ENCODE results near the gene LRFN5.
"Not testable (repeated sequence)": the region's sequence is repeated elsewhere in the genome, so short reads cannot be mapped to it uniquely, and the experiment has no call there.

The LRFN5 gene

GRCh38 chr14:41636492-41637392 is 30.1 kb downstream of the LRFN5 start:
- no peak for DNase-seq (ENCODE audit: low read depth)

DNA sequence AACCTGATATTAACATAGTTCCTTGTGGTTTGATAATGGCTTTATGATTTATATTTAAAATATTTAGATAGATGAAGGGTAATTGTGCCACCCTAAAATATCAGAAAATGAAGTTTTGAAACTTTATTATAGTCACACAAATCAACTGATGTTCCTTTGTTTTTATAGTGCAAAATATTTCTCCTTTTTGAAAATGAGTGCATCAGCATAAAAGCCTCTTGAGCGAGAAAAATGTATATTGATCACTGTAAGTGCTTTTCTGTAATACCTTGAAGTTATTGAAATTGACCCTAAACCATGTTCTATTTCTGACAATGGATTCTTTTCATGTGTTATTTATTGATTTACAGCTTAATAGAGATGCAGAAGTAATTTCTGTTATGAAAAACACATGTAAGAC is 35.0 kb downstream of the LRFN5 start:
- no peak for DNase-seq (ENCODE audit: low read depth)

DNA sequence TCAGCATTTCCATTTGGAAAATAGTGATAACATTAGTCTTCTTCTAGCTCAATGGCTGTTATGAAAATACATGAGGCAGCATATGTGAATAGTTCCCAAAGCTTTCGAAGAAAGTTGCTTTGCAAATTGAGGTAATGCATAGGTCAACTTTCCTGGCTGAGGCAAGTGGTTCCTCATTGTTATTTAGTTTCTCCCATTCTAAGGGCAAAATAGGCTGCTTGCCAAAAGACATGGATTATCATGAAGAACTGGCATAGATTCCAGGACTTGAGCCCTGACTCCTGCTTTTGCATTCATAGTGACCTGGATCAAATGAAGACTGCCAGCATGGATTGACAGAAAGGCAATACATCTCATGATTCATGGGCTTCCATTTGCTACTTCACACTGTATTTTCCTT is 35.7 kb downstream of the LRFN5 start:
- DNase-seq (ENCODE audit: low read depth): no peak

- no peak for DNase-seq (ENCODE audit: low read depth)
Measured at GRCh38 chr14:41642789-41643188, 36.1 kb downstream of the LRFN5 start.

DNA sequence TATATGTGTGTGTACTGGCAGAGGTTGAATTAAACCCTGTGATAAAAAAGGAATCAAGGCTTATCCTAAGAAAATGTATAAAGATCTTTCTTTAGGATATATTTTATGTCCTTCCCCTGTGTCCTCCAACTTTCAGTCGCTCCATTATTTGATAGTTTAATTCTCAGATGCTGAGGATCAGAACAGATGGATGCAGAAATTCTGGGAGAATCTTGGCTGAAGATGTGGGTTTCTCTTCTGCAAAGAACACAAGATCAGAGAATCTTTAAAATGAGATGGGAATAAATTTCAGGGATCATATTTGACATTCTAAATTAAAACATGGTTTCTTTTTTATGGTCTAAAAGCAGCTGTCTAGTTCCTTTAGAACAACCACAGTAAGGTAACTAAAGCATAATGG is 37.9 kb downstream of the LRFN5 start:
- no peak for DNase-seq (ENCODE audit: low read depth)

DNA sequence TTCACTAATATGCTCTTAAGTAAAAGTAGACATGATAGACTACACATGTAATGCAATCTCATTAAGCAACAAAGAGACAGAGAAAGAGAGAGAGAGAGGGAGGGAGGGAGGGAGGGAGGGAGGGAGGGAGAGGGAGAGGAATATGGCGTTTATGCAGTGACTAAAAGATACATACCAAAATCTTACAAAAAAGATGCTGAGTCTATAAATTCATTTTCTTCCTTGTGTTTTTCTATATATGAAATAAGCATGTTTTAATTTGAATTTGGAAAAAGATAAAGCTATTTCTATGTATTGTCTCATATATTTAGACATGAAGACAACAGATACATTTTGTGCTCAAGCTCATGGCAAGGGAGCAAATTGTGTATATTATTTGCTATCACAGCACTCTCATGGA is 44.1 kb downstream of the LRFN5 start:
- no peak for DNase-seq (ENCODE audit: low read depth)

- no peak for DNase-seq (ENCODE audit: low read depth)
Measured at GRCh38 chr14:41654196-41654595, 47.5 kb downstream of the LRFN5 start.

GRCh38 chr14:41662780-41663472 is 56.2 kb downstream of the LRFN5 start:
- no peak for DNase-seq (ENCODE audit: low read depth)

- no peak for DNase-seq (ENCODE audit: low read depth)
Measured at GRCh38 chr14:41663473-41663850, 56.8 kb downstream of the LRFN5 start.

- DNase-seq (ENCODE audit: low read depth): no peak
Measured at GRCh38 chr14:41666301-41666700, 59.6 kb downstream of the LRFN5 start.

GRCh38 chr14:41668356-41668755 is 61.7 kb downstream of the LRFN5 start:
- no peak for DNase-seq (ENCODE audit: low read depth)

DNA sequence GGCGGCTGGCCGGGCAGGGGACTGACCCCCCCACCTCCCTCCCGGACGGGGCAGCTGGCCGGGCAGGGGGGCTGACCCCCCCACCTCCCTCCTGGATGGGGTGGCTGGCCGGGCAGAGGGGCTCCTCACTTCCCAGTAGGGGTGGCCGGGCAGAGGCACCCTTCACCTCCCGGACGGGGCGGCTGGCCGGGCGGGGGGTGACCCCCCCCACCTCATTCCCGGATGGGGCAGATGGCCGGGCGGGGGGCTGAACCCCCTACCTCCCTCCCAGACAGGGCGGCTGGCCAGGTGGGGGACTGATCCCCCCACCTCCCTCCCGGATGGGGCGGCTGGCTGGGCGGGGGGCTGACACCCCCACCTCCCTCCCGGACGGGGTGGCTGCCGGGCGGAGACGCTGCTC is 66.9 kb downstream of the LRFN5 start:
- not testable (repeated sequence) for DNase-seq (ENCODE audit: low read depth)

- not testable (repeated sequence) for DNase-seq (ENCODE audit: low read depth)
Measured at GRCh38 chr14:41674511-41674971, 67.9 kb downstream of the LRFN5 start.

DNA sequence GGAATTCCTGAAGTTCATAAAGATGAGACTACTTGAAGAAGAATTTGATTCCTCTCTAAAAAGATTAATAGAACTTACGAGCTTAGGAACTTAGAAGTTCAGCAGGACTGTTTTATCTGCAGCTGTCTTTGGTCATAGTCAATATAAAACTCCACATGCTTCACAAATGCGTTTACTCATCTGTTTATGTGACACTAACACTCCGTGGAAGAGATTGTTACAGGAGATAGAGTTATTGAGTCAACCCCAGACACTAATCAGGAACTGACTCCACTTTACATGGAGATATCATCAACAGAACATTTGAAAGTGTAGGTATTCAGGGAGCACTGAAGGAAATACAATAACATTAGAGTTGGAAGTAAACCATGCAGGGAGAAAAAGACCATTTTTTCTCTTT is 92.8 kb downstream of the LRFN5 start:
- no peak for DNase-seq (ENCODE audit: low read depth)

GRCh38 chr14:41718477-41719166 is 111.9 kb downstream of the LRFN5 start:
- DNase-seq (ENCODE audit: low read depth): no peak

GRCh38 chr14:41739203-41739602 is 132.5 kb downstream of the LRFN5 start:
- no peak for DNase-seq (ENCODE audit: low read depth)

- no peak for DNase-seq (ENCODE audit: low read depth)
Measured at GRCh38 chr14:41743140-41743539, 136.5 kb downstream of the LRFN5 start.

- no peak for DNase-seq (ENCODE audit: low read depth)
Measured at GRCh38 chr14:41749429-41749828, 142.8 kb downstream of the LRFN5 start.

GRCh38 chr14:41750575-41750974 is 143.9 kb downstream of the LRFN5 start:
- not testable (repeated sequence) for DNase-seq (ENCODE audit: low read depth)

DNA sequence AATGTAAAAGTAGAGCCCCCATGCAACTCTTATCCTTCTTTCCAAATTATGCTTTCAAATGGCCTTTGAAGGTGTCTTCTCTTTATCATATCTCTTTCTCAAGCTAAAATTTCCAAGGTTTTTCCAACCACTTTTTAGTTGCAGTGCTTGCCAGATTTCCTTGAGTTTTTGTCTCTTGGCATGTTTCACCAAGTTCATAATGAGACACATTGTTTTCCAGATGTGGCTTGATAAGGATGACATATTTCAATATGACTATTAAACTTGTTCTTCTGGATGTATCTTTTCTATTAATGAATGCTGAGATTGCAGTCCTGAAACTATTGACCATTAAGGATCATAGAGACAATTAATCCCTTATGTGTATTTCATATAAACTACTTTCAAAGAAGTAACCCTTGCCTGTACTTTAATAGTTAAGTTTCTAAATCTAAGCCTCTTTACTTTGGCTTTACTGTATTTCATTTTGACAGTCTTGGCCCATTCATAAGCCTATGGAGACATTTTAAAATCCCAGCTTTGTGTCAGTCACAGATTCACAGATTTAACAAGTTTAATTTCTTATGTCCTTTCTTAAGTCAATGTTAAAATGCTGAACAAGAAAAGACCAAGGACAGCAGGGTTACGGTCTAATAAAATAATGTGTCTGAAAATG is 151.5 kb downstream of the LRFN5 start:
- no peak for DNase-seq (ENCODE audit: low read depth)

- DNase-seq (ENCODE audit: low read depth): no peak
Measured at GRCh38 chr14:41761204-41761603, 154.5 kb downstream of the LRFN5 start.

DNA sequence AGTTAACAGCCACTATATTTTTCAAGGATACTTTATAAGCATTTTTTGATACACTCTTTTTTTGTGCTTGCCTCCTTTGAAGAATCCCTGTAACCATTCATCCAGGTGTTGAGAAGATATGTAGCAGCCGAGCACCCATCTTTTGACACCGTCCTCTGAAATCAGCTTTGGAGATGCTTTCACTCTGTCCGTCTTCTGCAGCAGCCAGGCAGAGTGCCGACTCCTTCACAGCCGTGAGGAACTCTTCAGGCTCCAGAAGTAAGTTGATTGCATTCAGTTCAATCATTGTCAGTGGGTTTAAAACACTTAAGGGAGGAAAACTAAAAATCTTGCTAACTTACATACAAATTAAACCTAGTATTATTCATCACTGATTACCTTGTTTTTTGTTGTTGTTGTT is 160.1 kb downstream of the LRFN5 start:
- DNase-seq (ENCODE audit: low read depth): no peak

Data from stimulated activated CD8-positive, alpha-beta memory T cell treated with anti-CD3 and anti-CD28 coated beads, Interleukin-12 subunit alpha, Interleukin-12 subunit beta, amount 100 ng/mL, for 4 hours (primary cell).